B cell (primary cell): ENCODE measurements around the gene COQ3. TPM values are rescaled to one million over a fixed set of nuclear protein-coding genes. Genes with fewer than 3 reads are reported as not detected.

Source experiments
- ATAC-seq: fragments of 200-7000 bp; cut with Tn5 transposase; one replicate; pipeline ENCODE4 v1.10.0; 2021; ENCODE audit warnings: low read depth, mild to moderate bottlenecking, moderate number of reproducible peaks, moderate library complexity
- CTCF ChIA-PET: fragments of 350-600 bp; sonication (Branson Sonifier 250); formaldehyde crosslinking; loops from one replicate; lab custom pipeline; 2021; ENCODE audit warnings: antibody characterized with exemption, inconsistent platforms; lab: Charles Lee
- POLR2A ChIA-PET: fragments of 350-600 bp; sonication (Branson Sonifier 250); formaldehyde crosslinking; loops from one replicate; lab custom pipeline; 2021; ENCODE audit warnings: antibody characterized with exemption; lab: Charles Lee
- DNase-seq: peaks from one replicate; pipeline ENCODE4 v3.0.0; 2013
- H2AFZ ChIP-seq: 2 replicates; pipeline ENCODE4 v1.6.1; 2012; ENCODE audit warnings: mild to moderate bottlenecking, low read depth, low read length; ENCODE audit not compliant: insufficient read depth, poor library complexity, severe bottlenecking
- H3K27ac ChIP-seq, 2 donors: 1 replicate in 1 of 2; 2 replicates in 1 of 2; pipeline ENCODE4 v1.5.1; 2012 to 2013; ENCODE audit warnings: low read length in 2 of 2, mild to moderate bottlenecking in 2 of 2, moderate library complexity in 1 of 2
- H3K27me3 ChIP-seq, 4 experiments: fragments of 200-600 bp in 1 of 4; sonication (generic) in 1 of 4; replicated peaks in 1 of 4; 1 replicate in 2 of 4; 2 replicates in 2 of 4; pipeline versions ENCODE4 v1.6.1 to v1.7.0; 2013 to 2016; ENCODE audit warnings: low read length in 3 of 4, mild to moderate bottlenecking in 2 of 4, mixed read lengths in 1 of 4, moderate library complexity in 1 of 4; ENCODE audit not compliant: insufficient read depth in 4 of 4, control insufficient read depth in 3 of 4; ENCODE audit errors: control extremely low read depth in 1 of 4
- H3K36me3 ChIP-seq, 2 experiments: replicated peaks in 1 of 2; 1 replicate in 1 of 2; 2 replicates in 1 of 2; pipeline versions ENCODE4 v1.6.1 to v1.7.1; 2013; ENCODE audit warnings: low read length in 1 of 2; ENCODE audit not compliant: insufficient read depth in 2 of 2, control insufficient read depth in 1 of 2; ENCODE audit errors: control extremely low read depth in 1 of 2, extremely low read depth in 1 of 2
- H3K4me1 ChIP-seq, 2 donors: fragments of 200-600 bp in 1 of 2; sonication (generic) in 1 of 2; 1 replicate in 1 of 2; 2 replicates in 1 of 2; pipeline versions ENCODE4 v1.5.1 to v1.6.1; 2013 to 2017; ENCODE audit warnings: low read length in 2 of 2; ENCODE audit not compliant: control insufficient read depth in 2 of 2, insufficient read depth in 2 of 2
- H3K4me2 ChIP-seq: replicated peaks from 2 replicates; pipeline ENCODE3; 2012; ENCODE audit warnings: mild to moderate bottlenecking, low read depth, low read length; ENCODE audit not compliant: poor library complexity, severe bottlenecking
- H3K4me3 ChIP-seq, 5 experiments: fragments of 200-600 bp in 1 of 5; sonication (generic) in 1 of 5; 1 replicate in 3 of 5; 2 replicates in 2 of 5; pipeline versions ENCODE4 v1.5.1 to v1.7.0; 2011 to 2016; ENCODE audit warnings: low read length in 4 of 5, mild to moderate bottlenecking in 4 of 5, low read depth in 2 of 5, control low read depth in 1 of 5, moderate library complexity in 1 of 5; ENCODE audit not compliant: insufficient read depth in 1 of 5; ENCODE audit errors: control extremely low read depth in 1 of 5, extremely low read depth in 1 of 5
- H3K79me2 ChIP-seq: fragments of 200-600 bp; sonication (generic); one replicate; pipeline ENCODE4 v1.6.0; 2016; ENCODE audit warnings: low read length; ENCODE audit not compliant: control insufficient read depth, insufficient read depth
- H3K9ac ChIP-seq: fragments of 200-600 bp; sonication (generic); 2 replicates; pipeline ENCODE4 v1.6.1; 2017; ENCODE audit warnings: mild to moderate bottlenecking, low read length, moderate library complexity
- H3K9me3 ChIP-seq, 3 donors: one replicate each; pipeline versions ENCODE4 v1.6.1 to v1.7.1; 2013; ENCODE audit warnings: low read length in 2 of 3; ENCODE audit not compliant: control insufficient read depth in 2 of 3, insufficient read depth in 1 of 3; ENCODE audit errors: control extremely low read depth in 1 of 3
- H4K20me1 ChIP-seq: 2 replicates; pipeline ENCODE4 v1.6.0; 2012; ENCODE audit warnings: mild to moderate bottlenecking, low read length; ENCODE audit not compliant: insufficient read depth, control insufficient read depth, poor library complexity, severe bottlenecking
- H3K27ac Mint-ChIP-seq: one replicate; pipeline ENCODE4 v1.8.0; 2021; ENCODE audit warnings: mixed read lengths
- H3K27me3 Mint-ChIP-seq: one replicate; pipeline ENCODE4 v1.8.0; 2021; ENCODE audit warnings: mixed read lengths
- H3K4me1 Mint-ChIP-seq: one replicate; pipeline ENCODE4 v1.8.0; 2021; ENCODE audit warnings: mixed read lengths
- H3K4me3 Mint-ChIP-seq: one replicate; pipeline ENCODE4 v1.8.0; 2021; ENCODE audit warnings: mixed read lengths
- H3K9me3 Mint-ChIP-seq: one replicate; pipeline ENCODE4 v1.8.0; 2022; ENCODE audit warnings: mixed read lengths; ENCODE audit not compliant: insufficient read depth
- EZH2 ChIP-seq: IDR thresholded peaks from 2 replicates; pipeline ENCODE4 v1.6.1; 2012; ENCODE audit warnings: borderline replicate concordance, low read depth, mild to moderate bottlenecking, moderate library complexity, low read length; ENCODE audit not compliant: insufficient read depth, poor library complexity, severe bottlenecking
- intact Hi-C: fragments of 100-400 bp; cut with micrococcal nuclease; formaldehyde crosslinking; loops from one replicate; pipeline ENCODE4 v1.10.0; 2022
- polyA plus RNA-seq: library from polyadenylated mRNA; depleted of rRNA; stranded (reverse); fragments of >200 nt; gene quantifications from 2 replicates; pipeline ENCODE4 v1.2.3, GENCODE V29; 2012
- total RNA-seq, 2 donors: library from RNA; stranded (reverse); fragments of 120-200 nt in 1 of 2; gene quantifications; 1 replicate in 1 of 2; 2 replicates in 1 of 2; pipeline versions ENCODE4 v1.2.3 to v1.2.4, GENCODE V29; 2013 to 2022
- TF ChIP-seq, protein P1 (sequence below): fragments of 200-600 bp; IDR thresholded peaks from one replicate; pipeline ENCODE4 v1.8.0; 2022; ENCODE audit warnings: antibody characterized with exemption, mild to moderate bottlenecking

Gene COQ3
- total and polyA plus RNA-seq, 2 donors (not counting 1 experiment from before 2014, with no cell fraction given): 2.9 to 3.1 TPM

DNA sequence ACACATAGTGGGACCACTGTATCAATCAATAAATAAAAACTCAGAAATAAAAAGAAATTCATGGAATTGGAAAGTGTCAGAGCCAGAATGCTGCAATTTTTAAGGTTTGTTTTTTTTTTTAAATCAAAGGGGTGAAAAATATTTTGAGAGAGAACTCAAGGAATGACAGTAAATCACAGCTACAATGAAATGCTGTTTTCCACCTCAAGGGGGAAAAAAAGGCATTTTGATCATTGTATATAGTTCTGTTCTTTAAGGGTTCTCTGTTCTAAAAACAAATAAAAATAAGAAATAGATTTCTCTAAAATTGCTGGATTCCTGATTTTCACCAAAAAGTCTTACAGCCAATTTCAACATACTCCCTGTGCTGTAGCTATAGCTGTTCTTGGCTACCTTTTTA is 69.0 kb downstream of the COQ3 start:
- Histone ChIP-seq H3K27me3 (peaks cover 0 to 10% (median 2%) of the 10 kb centered on the region in 4 experiments), H3K9me3 (no peaks in the 10 kb centered on the region), H4K20me1 (no peaks in the 10 kb centered on the region), H3K79me2 (no peaks in the 10 kb centered on the region), H3K36me3 (no peaks in the 10 kb centered on the region), H3K4me3 (no peak overlapping the region), H3K27ac (no peak overlapping the region), H3K9ac (no peak overlapping the region), H3K4me2 (no peak overlapping the region), H3K4me1 (no peaks in the 10 kb centered on the region), H2AFZ (no peak overlapping the region)
- DNase-seq (no peak), ATAC-seq (no peak)
- POLR2A ChIA-PET: no interaction called here
- H3K4me3 Mint-ChIP-seq: no peak overlapping the region
- CTCF ChIA-PET: interaction anchor here (0.9 kb wide), 1 partner anchor 45 kb away, joined by 3 read pairs; no protein-coding TSS in a partner anchor
- TF ChIP-seq, protein P1, sequence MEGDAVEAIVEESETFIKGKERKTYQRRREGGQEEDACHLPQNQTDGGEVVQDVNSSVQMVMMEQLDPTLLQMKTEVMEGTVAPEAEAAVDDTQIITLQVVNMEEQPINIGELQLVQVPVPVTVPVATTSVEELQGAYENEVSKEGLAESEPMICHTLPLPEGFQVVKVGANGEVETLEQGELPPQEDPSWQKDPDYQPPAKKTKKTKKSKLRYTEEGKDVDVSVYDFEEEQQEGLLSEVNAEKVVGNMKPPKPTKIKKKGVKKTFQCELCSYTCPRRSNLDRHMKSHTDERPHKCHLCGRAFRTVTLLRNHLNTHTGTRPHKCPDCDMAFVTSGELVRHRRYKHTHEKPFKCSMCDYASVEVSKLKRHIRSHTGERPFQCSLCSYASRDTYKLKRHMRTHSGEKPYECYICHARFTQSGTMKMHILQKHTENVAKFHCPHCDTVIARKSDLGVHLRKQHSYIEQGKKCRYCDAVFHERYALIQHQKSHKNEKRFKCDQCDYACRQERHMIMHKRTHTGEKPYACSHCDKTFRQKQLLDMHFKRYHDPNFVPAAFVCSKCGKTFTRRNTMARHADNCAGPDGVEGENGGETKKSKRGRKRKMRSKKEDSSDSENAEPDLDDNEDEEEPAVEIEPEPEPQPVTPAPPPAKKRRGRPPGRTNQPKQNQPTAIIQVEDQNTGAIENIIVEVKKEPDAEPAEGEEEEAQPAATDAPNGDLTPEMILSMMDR: no peak
- no peak for TF ChIP-seq EZH2
- H3K9me3 Mint-ChIP-seq: no peaks in the 10 kb centered on the region
- no peak overlapping the region for H3K27ac Mint-ChIP-seq
- intact Hi-C loops: no loop called here
- H3K27me3 Mint-ChIP-seq: peaks cover 15% of the 10 kb centered on the region
- H3K4me1 Mint-ChIP-seq: no peaks in the 10 kb centered on the region

Other genes starting within 250 kb of the COQ3 start
- not detected in 2 replicates for gene FAXC, start 44.5 kb downstream of the COQ3 start, total RNA-seq
- gene FAXC, start 44.5 kb downstream of the COQ3 start, polyA plus RNA-seq: not detected in 2 replicates
- 402 and 403 TPM in 2 replicates for gene PNISR, start 31.1 kb upstream of the COQ3 start, total RNA-seq
- gene PNISR, start 31.1 kb upstream of the COQ3 start, polyA plus RNA-seq: 84.5 and 144 TPM in 2 replicates
- 23.3 and 26.7 TPM in 2 replicates for gene USP45, start 121.2 kb upstream of the COQ3 start, total RNA-seq
- gene USP45, start 121.2 kb upstream of the COQ3 start, polyA plus RNA-seq: 12.2 and 12.9 TPM in 2 replicates
- gene CCNC, start 174.5 kb upstream of the COQ3 start, total RNA-seq: 45.1 and 47.9 TPM in 2 replicates
- gene CCNC, start 174.5 kb upstream of the COQ3 start, polyA plus RNA-seq: 12.5 and 19.3 TPM in 2 replicates
- not detected in 2 replicates for gene PRDM13, start 212.6 kb upstream of the COQ3 start, total RNA-seq
- gene PRDM13, start 212.6 kb upstream of the COQ3 start, polyA plus RNA-seq: not detected in 2 replicates